K562 (cell line): ENCODE data around the gene HSPB8. TPM values are rescaled to one million over a fixed set of nuclear protein-coding genes. Genes with fewer than 3 reads are reported as not detected.

Experiments used
- ATAC-seq: fragments of 200-7000 bp; cut with Tn5 transposase; 3 replicates; pipeline ENCODE4 v1.9.1; 2020; ENCODE audit warnings: moderate library complexity
- BruUV-seq: library from RNA; stranded (reverse); fragments of 400-500 nt; replicated peaks from 2 replicates; lab custom pipeline; 2021; lab: Mats Ljungman, UMichigan
- CTCF ChIA-PET: fragments of 300-600 bp; formaldehyde crosslinking; extraction: SDS; loops from one replicate; lab custom pipeline; 2021; ENCODE audit warnings: low intra/inter-chr PET ratio; lab: Yijun Ruan, JAX
- POLR2A ChIA-PET: fragments of 300-600, 350-650 bp; sonication (Branson Sonifier 250); formaldehyde crosslinking; extraction: SDS; loops from one replicate; lab custom pipeline; 2021; ENCODE audit warnings: antibody characterized with exemption, inconsistent platforms; lab: Yijun Ruan, JAX
- DNase-seq, 4 experiments: peaks; one replicate each; pipeline versions ENCODE4 v3.0.0 to v3.0.0-alpha.2; 2011 to 2018; ENCODE audit warnings: low spot score in 3 of 4, mixed read lengths in 3 of 4; ENCODE audit errors: extremely low read depth in 1 of 4
- FAIRE-seq: peaks from 2 replicates; lab custom pipeline; 2011; peaks lifted over from hg19 to GRCh38; lab: Jason Lieb, UNC
- H2AFZ ChIP-seq: 2 replicates; pipeline ENCODE4 v1.6.0; 2011; ENCODE audit warnings: low read depth, low read length, control low read depth, inconsistent platforms
- H3K27ac ChIP-seq: fragments of 200-600 bp; 3 replicates; pipeline ENCODE4 v1.8.0; 2011; ENCODE audit warnings: low read depth, mild to moderate bottlenecking, control low read depth, inconsistent platforms, low read length, moderate library complexity, mixed read lengths; ENCODE audit errors: extremely low read depth
- H3K27me3 ChIP-seq, 2 experiments: fragments of 300-600 bp in 1 of 2; 2 replicates in 1 of 2; 3 replicates in 1 of 2; pipeline versions ENCODE4 v1.6.0 to v1.8.0; 2011; ENCODE audit warnings: inconsistent platforms in 2 of 2, low read length in 2 of 2, mild to moderate bottlenecking in 1 of 2, mixed read lengths in 1 of 2, moderate library complexity in 1 of 2; ENCODE audit not compliant: control insufficient read depth in 2 of 2, insufficient read depth in 2 of 2
- H3K36me3 ChIP-seq: fragments of 300-600 bp; 3 replicates; pipeline ENCODE4 v1.8.0; 2011; ENCODE audit warnings: mild to moderate bottlenecking, low read length, inconsistent platforms; ENCODE audit not compliant: control insufficient read depth, insufficient read depth
- H3K4me1 ChIP-seq, 2 experiments: fragments of 200-600 bp in 1 of 2; replicated peaks in 1 of 2; 2 replicates in 1 of 2; 3 replicates in 1 of 2; pipeline versions ENCODE4 v1.5.1 to v1.8.0; 2011; ENCODE audit warnings: inconsistent platforms in 2 of 2, low read length in 2 of 2, mild to moderate bottlenecking in 1 of 2, mixed read lengths in 1 of 2, moderate library complexity in 1 of 2; ENCODE audit not compliant: control insufficient read depth in 2 of 2, insufficient read depth in 2 of 2
- H3K4me2 ChIP-seq: 2 replicates; pipeline ENCODE4 v1.6.1; 2011; ENCODE audit warnings: low read length, control low read depth, inconsistent platforms, mixed read lengths; ENCODE audit not compliant: insufficient read depth
- H3K4me3 ChIP-seq: fragments of 200-600 bp; sonication (generic), shearing (Covaris generic); 2 replicates; pipeline ENCODE4 v1.5.1; 2016; ENCODE audit warnings: control low read depth, inconsistent platforms
- H3K79me2 ChIP-seq: fragments of 200-600 bp; 3 replicates; pipeline ENCODE4 v1.8.0; 2011; ENCODE audit warnings: low read length, inconsistent platforms; ENCODE audit not compliant: control insufficient read depth, insufficient read depth
- H3K9ac ChIP-seq, 2 experiments: 2 replicates each; pipeline versions ENCODE4 v1.6.0 to v1.6.1; 2011; ENCODE audit warnings: low read depth in 2 of 2, low read length in 2 of 2, control low read depth in 1 of 2, inconsistent platforms in 1 of 2, mild to moderate bottlenecking in 1 of 2, mixed read lengths in 1 of 2; ENCODE audit not compliant: insufficient read depth in 1 of 2
- H3K9me1 ChIP-seq: one replicate; pipeline ENCODE4 v1.6.0; 2011; ENCODE audit warnings: inconsistent platforms, mild to moderate bottlenecking, low read length, moderate library complexity; ENCODE audit not compliant: control insufficient read depth, insufficient read depth
- H3K9me3 ChIP-seq: replicated peaks from 2 replicates; pipeline ENCODE4 v1.5.1; 2011; ENCODE audit warnings: low read depth, low read length, inconsistent platforms; ENCODE audit not compliant: control insufficient read depth, insufficient read depth
- H4K20me1 ChIP-seq: replicated peaks from 2 replicates; pipeline ENCODE4 v1.6.1; 2011; ENCODE audit warnings: low read length, inconsistent platforms, mixed read lengths; ENCODE audit not compliant: control insufficient read depth, insufficient read depth
- ATF1 ChIP-seq, 2 experiments: fragments of 450-650 bp in 1 of 2; IDR thresholded peaks; 2 replicates each; pipeline ENCODE4 v1.6.1; 2016; ENCODE audit warnings: missing compliant biosample characterization in 1 of 2, missing genetic modification characterization in 1 of 2
- BRD9 ChIP-seq: fragments of 450-650 bp; IDR thresholded peaks from 2 replicates; pipeline ENCODE4 v1.6.1; 2018; ENCODE audit warnings: low read depth; ENCODE audit not compliant: partially characterized antibody
- ZFPM2 ChIP-seq: fragments of 250-450 bp; sonication (Bioruptor Pico); IDR thresholded peaks from 2 replicates; pipeline ENCODE4 v1.5.1; 2022; ENCODE audit warnings: mild to moderate bottlenecking
- ZHX1 ChIP-seq: fragments of 150-350 bp; conservative IDR thresholded peaks from 2 replicates; pipeline ENCODE4 v1.6.1; 2014; ENCODE audit warnings: low read length
- ZNF76 ChIP-seq: fragments of 250-450 bp; sonication (Bioruptor Pico); IDR thresholded peaks from 2 replicates; pipeline ENCODE4 v1.4.0; 2020; ENCODE audit warnings: mild to moderate bottlenecking, moderate library complexity, borderline replicate concordance
- WGBS: fragments of 100-300 bp; shearing (Covaris generic); methylation state at CpG from one replicate; pipeline ENCODE4 v1.1.6; 2016; ENCODE audit warnings: low coverage, mixed read lengths; ENCODE audit not compliant: insufficient coverage; ENCODE audit errors: missing lambda C conversion rate; 5-methylcytosine and 5-hydroxymethylcytosine counted together
- in situ Hi-C: fragments of 300-500 bp; cut with MboI; formaldehyde crosslinking; loops from 4 replicates; pipeline ENCODE4 v1.15.0; 2018; ENCODE audit warnings: inconsistent platforms, mixed read lengths
- intact Hi-C: fragments of 100-400 bp; cut with micrococcal nuclease; formaldehyde crosslinking; loops from 2 replicates; pipeline ENCODE4 v1.14.2; 2022
- polyA plus RNA-seq, 8 experiments: library from polyadenylated mRNA; depleted of rRNA in 4 of 8; stranded (reverse) in 5 of 8; unstranded in 3 of 8; fragments of >200 nt; fragmentation: Nextera tagmentation in 2 of 8; fragmentation: Illumina TruSeq in 1 of 8; extraction: Ambion mirVana in 2 of 8; extraction: Trizol in 1 of 8; gene quantifications; 2 replicates each; pipeline versions ENCODE4 v1.2.1 to v1.2.3, GENCODE V29; 2011 to 2014; ENCODE audit warnings: inconsistent platforms in 1 of 8, missing spikeins in 1 of 8
- total RNA-seq, 7 experiments: library from RNA; depleted of rRNA in 6 of 7; stranded (reverse); fragments of >200 nt in 6 of 7; fragmentation: Illumina TruSeq in 2 of 7; extraction: Trizol in 2 of 7; gene quantifications; 2 replicates each; pipeline versions ENCODE4 v1.2.1 to v1.2.3, GENCODE V29; 2011 to 2021; ENCODE audit warnings: low replicate concordance in 1 of 7

Gene HSPB8
- total and polyA plus RNA-seq, 9 of the 15 experiments (the other 6 are each of a cell fraction or from before 2014, with no cell fraction given) = 0.13 TPM; not detected in 8

GRCh38 chr12:119171291-119171690 lies 7.4 kb upstream of the HSPB8 start:
- Histone ChIP-seq H3K27me3 (peaks cover 9 to 28% of the 10 kb centered on the region in 2 experiments; a peak in 3 of 5 replicates), H4K20me1 (no peaks in the 10 kb centered on the region; the same call in 1 of the 2 replicates), H3K9me1 (no peaks in the 10 kb centered on the region), H3K27ac (no peak overlapping the region), H2AFZ (no peak overlapping the region), H3K4me2 (no peak overlapping the region), H3K36me3 (no peaks in the 10 kb centered on the region), H3K9me3 (0 out of 2 replicates have a peak, but pooled peaks cover 1% of the 10 kb centered on the region), H3K4me3 (no peak overlapping the region), H3K79me2 (no peaks in the 10 kb centered on the region), H3K4me1 (no peaks in the 10 kb centered on the region), H3K9ac (no peak overlapping the region)
- FAIRE-seq (no peak), DNase-seq (no peak), ATAC-seq (no peak)
- intact Hi-C loops = no loop called here
- in situ Hi-C loops = no loop called here
- POLR2A ChIA-PET = interaction anchor here (0.7 to 0.8 kb wide), 2 partner anchors 9 to 1137 kb away, joined by 3 read pairs; no protein-coding TSS in a partner anchor
- CTCF ChIA-PET = no interaction called here
- 1% methylated on average over 5 of the region's 5 CpGs for WGBS
- no TSS peak for BruUV-seq
- TF ChIP-seq ZFPM2 (CRISPR knock-in tag) = no peak
- TF ChIP-seq ZHX1 = no peak
- TF ChIP-seq ZNF76 (CRISPR knock-in tag) = no peak
- TF ChIP-seq ATF1 (CRISPR knock-in tag; IDR thresholded peaks at IDR 0.05) = no peak
- no peak for TF ChIP-seq ATF1 (tag; IDR thresholded peaks at IDR 0.05)
- TF ChIP-seq BRD9 = no peak
